ENCODE data around the gene FOXJ1.

FOXJ1 gene, protein sequence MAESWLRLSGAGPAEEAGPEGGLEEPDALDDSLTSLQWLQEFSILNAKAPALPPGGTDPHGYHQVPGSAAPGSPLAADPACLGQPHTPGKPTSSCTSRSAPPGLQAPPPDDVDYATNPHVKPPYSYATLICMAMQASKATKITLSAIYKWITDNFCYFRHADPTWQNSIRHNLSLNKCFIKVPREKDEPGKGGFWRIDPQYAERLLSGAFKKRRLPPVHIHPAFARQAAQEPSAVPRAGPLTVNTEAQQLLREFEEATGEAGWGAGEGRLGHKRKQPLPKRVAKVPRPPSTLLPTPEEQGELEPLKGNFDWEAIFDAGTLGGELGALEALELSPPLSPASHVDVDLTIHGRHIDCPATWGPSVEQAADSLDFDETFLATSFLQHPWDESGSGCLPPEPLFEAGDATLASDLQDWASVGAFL

DNA sequence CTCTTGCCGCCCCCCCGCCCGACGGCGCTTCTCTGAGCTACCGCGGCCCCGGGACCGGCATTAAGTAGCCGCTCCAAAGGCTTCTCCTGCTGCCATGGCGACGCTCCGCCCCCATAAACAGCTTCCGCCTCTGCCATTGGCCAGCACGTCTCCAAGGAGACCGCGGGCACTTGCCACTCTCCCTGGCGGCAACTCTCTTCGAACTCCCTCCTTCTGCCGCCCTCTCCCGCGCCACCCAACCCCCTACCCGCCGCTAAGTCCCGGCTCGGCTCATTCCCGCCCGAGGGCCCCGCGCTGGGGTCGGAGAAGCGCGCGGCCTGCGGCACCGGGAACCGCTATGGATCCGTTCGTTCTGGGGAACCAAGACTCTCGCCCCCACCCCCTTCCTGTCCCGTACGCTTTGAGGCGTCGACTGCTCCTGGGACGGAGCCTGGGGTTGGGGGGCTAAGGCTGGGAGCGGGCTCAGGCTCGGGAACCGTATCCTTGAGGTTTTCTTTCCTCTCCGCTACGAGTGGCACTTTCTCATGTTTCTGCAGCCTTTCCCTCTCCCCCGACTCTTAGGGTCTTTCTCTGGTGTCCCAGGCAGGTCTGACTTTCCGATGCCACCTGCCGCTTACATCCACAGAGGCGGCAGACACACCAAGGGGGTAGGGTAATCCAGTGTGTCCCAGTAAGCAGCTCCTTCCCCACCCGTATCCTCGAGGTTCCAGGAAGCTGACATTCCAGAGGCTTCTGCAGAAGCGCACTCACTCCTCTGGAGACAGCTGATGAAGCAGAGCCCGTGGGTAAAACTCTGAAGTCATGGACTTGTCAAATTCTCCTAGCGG lies at the start of gene FOXJ1:
Gene FOXJ1, minus strand, starts transcription at position 34 of the 827 bp plus-strand sequence. CDS start 850 bp downstream, outside the sequence.
- Histone ChIP-seq H3K79me2 (ENCODE audit: insufficient read depth, low read length) (no peaks in the 10 kb centered on the region), H2AFZ (ENCODE audit: low read length) (no peak within 1 kb of the TSS), H3K27me3 (ENCODE audit: insufficient read depth, low read length, poor library complexity, severe bottlenecking) (no peaks in the 10 kb centered on the region), H3F3A (ENCODE audit: low read depth) (peaks cover 13% of the 10 kb centered on the region), H3K4me1 (ENCODE audit: insufficient read depth, low read length, poor library complexity, severe bottlenecking) (peaks cover 52% of the 10 kb centered on the region), H4K20me1 (ENCODE audit: insufficient read depth, low read length, poor library complexity, severe bottlenecking) (no peaks in the 10 kb centered on the region), H3K36me3 (ENCODE audit: insufficient read depth, low read length) (no peaks in the 10 kb centered on the region), H3K9ac (ENCODE audit: low read depth, low read length, poor library complexity, severe bottlenecking) (no peak within 1 kb of the TSS), H3K9me2 (replicated peaks; ENCODE audit: low read depth, low read length) (no peaks in the 10 kb centered on the region), H3K9me3 (ENCODE audit: insufficient read depth, low read depth, low read length) (no peaks in the 10 kb centered on the region), H3K4me3 (ENCODE audit: low read length, poor library complexity, severe bottlenecking) (no peak within 1 kb of the TSS), H3K4me2 (ENCODE audit: low read depth, low read length, poor library complexity, severe bottlenecking) (peak within 1 kb of the TSS; percentile 47)
- TF ChIP-seq, protein P1, sequence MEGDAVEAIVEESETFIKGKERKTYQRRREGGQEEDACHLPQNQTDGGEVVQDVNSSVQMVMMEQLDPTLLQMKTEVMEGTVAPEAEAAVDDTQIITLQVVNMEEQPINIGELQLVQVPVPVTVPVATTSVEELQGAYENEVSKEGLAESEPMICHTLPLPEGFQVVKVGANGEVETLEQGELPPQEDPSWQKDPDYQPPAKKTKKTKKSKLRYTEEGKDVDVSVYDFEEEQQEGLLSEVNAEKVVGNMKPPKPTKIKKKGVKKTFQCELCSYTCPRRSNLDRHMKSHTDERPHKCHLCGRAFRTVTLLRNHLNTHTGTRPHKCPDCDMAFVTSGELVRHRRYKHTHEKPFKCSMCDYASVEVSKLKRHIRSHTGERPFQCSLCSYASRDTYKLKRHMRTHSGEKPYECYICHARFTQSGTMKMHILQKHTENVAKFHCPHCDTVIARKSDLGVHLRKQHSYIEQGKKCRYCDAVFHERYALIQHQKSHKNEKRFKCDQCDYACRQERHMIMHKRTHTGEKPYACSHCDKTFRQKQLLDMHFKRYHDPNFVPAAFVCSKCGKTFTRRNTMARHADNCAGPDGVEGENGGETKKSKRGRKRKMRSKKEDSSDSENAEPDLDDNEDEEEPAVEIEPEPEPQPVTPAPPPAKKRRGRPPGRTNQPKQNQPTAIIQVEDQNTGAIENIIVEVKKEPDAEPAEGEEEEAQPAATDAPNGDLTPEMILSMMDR (conservative IDR thresholded peaks at IDR 0.05; ENCODE audit: low read length), result no peak
- no peak for TF ChIP-seq EZH2phosphoT487 (IDR thresholded peaks at IDR 0.05; ENCODE audit: borderline replicate concordance)

DNA sequence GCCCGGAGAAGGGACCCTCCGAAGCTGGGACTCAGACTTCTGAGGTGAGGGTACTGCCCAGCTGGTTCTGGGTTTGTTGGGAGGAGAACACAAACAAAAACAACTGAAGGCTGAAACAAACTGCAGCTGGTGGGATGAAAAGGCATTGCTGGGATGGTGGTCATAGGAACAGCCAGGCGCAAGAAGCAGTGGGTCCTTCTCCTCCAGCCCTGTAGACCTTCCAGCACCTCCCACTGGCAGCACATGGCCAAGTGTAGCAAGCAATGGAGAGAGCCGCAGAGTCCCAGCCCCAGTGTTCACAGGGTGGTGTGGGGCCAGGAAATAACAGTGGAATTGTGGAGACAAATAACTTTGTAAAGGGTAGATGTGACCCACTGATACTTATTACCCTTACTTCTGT lies 48.7 kb upstream of the FOXJ1 start:
- Histone ChIP-seq H3K27me3 (ENCODE audit: insufficient read depth, low read length, poor library complexity, severe bottlenecking) (no peaks in the 10 kb centered on the region), H3K36me3 (ENCODE audit: insufficient read depth, low read length) (no peaks in the 10 kb centered on the region), H3K9me2 (replicated peaks; ENCODE audit: low read depth, low read length) (no peaks in the 10 kb centered on the region), H3K79me2 (ENCODE audit: insufficient read depth, low read length) (no peaks in the 10 kb centered on the region), H3K9me3 (ENCODE audit: insufficient read depth, low read depth, low read length) (no peaks in the 10 kb centered on the region), H3K4me2 (ENCODE audit: low read depth, low read length, poor library complexity, severe bottlenecking) (no peak overlapping the region), H3F3A (ENCODE audit: low read depth) (no peaks in the 10 kb centered on the region), H3K4me1 (ENCODE audit: insufficient read depth, low read length, poor library complexity, severe bottlenecking) (peaks cover 12% of the 10 kb centered on the region), H2AFZ (ENCODE audit: low read length) (0 out of 2 replicates have a peak overlapping the region, but pooled peaks have one; percentile 26), H3K4me3 (ENCODE audit: low read length, poor library complexity, severe bottlenecking) (no peak overlapping the region), H4K20me1 (ENCODE audit: insufficient read depth, low read length, poor library complexity, severe bottlenecking) (no peaks in the 10 kb centered on the region), H3K9ac (ENCODE audit: low read depth, low read length, poor library complexity, severe bottlenecking) (no peak overlapping the region)
- TF ChIP-seq, protein P1 (conservative IDR thresholded peaks at IDR 0.05; ENCODE audit: low read length), result 0 out of 2 replicates have a peak, but pooled peaks have one; percentile 14
- TF ChIP-seq EZH2phosphoT487 (IDR thresholded peaks at IDR 0.05; ENCODE audit: borderline replicate concordance), result no peak

DNA sequence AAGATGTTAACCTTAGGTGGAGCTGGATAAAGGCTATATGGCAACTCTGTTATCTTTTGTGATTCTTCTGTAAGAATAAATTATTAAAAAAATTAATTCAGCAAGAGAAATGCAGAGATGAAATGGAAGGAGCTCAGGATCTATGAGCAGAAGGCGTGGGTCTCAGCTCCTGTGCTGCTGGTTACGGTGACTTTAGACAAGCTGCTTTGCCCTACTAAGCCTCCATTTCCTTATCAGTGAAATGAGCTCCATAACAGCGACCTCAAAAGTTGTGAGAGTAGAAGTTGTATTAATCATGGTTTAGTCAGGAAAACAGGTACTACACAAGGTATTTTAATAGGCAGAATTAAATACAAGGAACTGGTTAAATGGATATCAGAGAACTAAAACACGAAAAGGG lies 48.2 kb upstream of the FOXJ1 start:
- no peaks in the 10 kb centered on the region for H3F3A ChIP-seq (ENCODE audit: low read depth)
- no peaks in the 10 kb centered on the region for H3K27me3 ChIP-seq (ENCODE audit: insufficient read depth, low read length, poor library complexity, severe bottlenecking)
- no peaks in the 10 kb centered on the region for H3K9me2 ChIP-seq (replicated peaks; ENCODE audit: low read depth, low read length)
- H3K9me3 ChIP-seq (ENCODE audit: insufficient read depth, low read depth, low read length), result no peaks in the 10 kb centered on the region
- no peaks in the 10 kb centered on the region for H3K79me2 ChIP-seq (ENCODE audit: insufficient read depth, low read length)
- H3K9ac ChIP-seq (ENCODE audit: low read depth, low read length, poor library complexity, severe bottlenecking), result no peak overlapping the region
- 0 out of 2 replicates have a peak overlapping the region, but pooled peaks have one; percentile 26 for H2AFZ ChIP-seq (ENCODE audit: low read length)
- no peak overlapping the region for H3K4me3 ChIP-seq (ENCODE audit: low read length, poor library complexity, severe bottlenecking)
- H3K36me3 ChIP-seq (ENCODE audit: insufficient read depth, low read length), result no peaks in the 10 kb centered on the region
- TF ChIP-seq, protein P1 (conservative IDR thresholded peaks at IDR 0.05; ENCODE audit: low read length), result no peak
- TF ChIP-seq EZH2phosphoT487 (IDR thresholded peaks at IDR 0.05; ENCODE audit: borderline replicate concordance), result no peak
- no peak overlapping the region for H3K4me2 ChIP-seq (ENCODE audit: low read depth, low read length, poor library complexity, severe bottlenecking)
- no peaks in the 10 kb centered on the region for H4K20me1 ChIP-seq (ENCODE audit: insufficient read depth, low read length, poor library complexity, severe bottlenecking)
- peaks cover 12% of the 10 kb centered on the region for H3K4me1 ChIP-seq (ENCODE audit: insufficient read depth, low read length, poor library complexity, severe bottlenecking)
